B cell (primary cell): Measurements from ENCODE around the gene LYZ. TPM values are rescaled to one million over a fixed set of nuclear protein-coding genes. Genes with fewer than 3 reads are reported as not detected.

Experiments used
- ATAC-seq: fragments of 200-7000 bp; cut with Tn5 transposase; one replicate; pipeline ENCODE4 v1.10.0; 2021; ENCODE audit warnings: low read depth, mild to moderate bottlenecking, moderate number of reproducible peaks, moderate library complexity
- CTCF ChIA-PET: fragments of 350-600 bp; sonication (Branson Sonifier 250); formaldehyde crosslinking; loops from one replicate; lab custom pipeline; 2021; ENCODE audit warnings: antibody characterized with exemption, inconsistent platforms; lab: Charles Lee
- POLR2A ChIA-PET: fragments of 350-600 bp; sonication (Branson Sonifier 250); formaldehyde crosslinking; loops from one replicate; lab custom pipeline; 2021; ENCODE audit warnings: antibody characterized with exemption; lab: Charles Lee
- DNase-seq: peaks from one replicate; pipeline ENCODE4 v3.0.0; 2013
- H2AFZ ChIP-seq: 2 replicates; pipeline ENCODE4 v1.6.1; 2012; ENCODE audit warnings: mild to moderate bottlenecking, low read depth, low read length; ENCODE audit not compliant: insufficient read depth, poor library complexity, severe bottlenecking
- H3K27ac ChIP-seq, 2 donors: 1 replicate in 1 of 2; 2 replicates in 1 of 2; pipeline ENCODE4 v1.5.1; 2012 to 2013; ENCODE audit warnings: low read length in 2 of 2, mild to moderate bottlenecking in 2 of 2, moderate library complexity in 1 of 2
- H3K27me3 ChIP-seq, 4 experiments: fragments of 200-600 bp in 1 of 4; sonication (generic) in 1 of 4; replicated peaks in 1 of 4; 1 replicate in 2 of 4; 2 replicates in 2 of 4; pipeline versions ENCODE4 v1.6.1 to v1.7.0; 2013 to 2016; ENCODE audit warnings: low read length in 3 of 4, mild to moderate bottlenecking in 2 of 4, mixed read lengths in 1 of 4, moderate library complexity in 1 of 4; ENCODE audit not compliant: insufficient read depth in 4 of 4, control insufficient read depth in 3 of 4; ENCODE audit errors: control extremely low read depth in 1 of 4
- H3K36me3 ChIP-seq, 2 experiments: replicated peaks in 1 of 2; 1 replicate in 1 of 2; 2 replicates in 1 of 2; pipeline versions ENCODE4 v1.6.1 to v1.7.1; 2013; ENCODE audit warnings: low read length in 1 of 2; ENCODE audit not compliant: insufficient read depth in 2 of 2, control insufficient read depth in 1 of 2; ENCODE audit errors: control extremely low read depth in 1 of 2, extremely low read depth in 1 of 2
- H3K4me1 ChIP-seq, 2 donors: fragments of 200-600 bp in 1 of 2; sonication (generic) in 1 of 2; 1 replicate in 1 of 2; 2 replicates in 1 of 2; pipeline versions ENCODE4 v1.5.1 to v1.6.1; 2013 to 2017; ENCODE audit warnings: low read length in 2 of 2; ENCODE audit not compliant: control insufficient read depth in 2 of 2, insufficient read depth in 2 of 2
- H3K4me2 ChIP-seq: replicated peaks from 2 replicates; pipeline ENCODE3; 2012; ENCODE audit warnings: mild to moderate bottlenecking, low read depth, low read length; ENCODE audit not compliant: poor library complexity, severe bottlenecking
- H3K4me3 ChIP-seq, 5 experiments: fragments of 200-600 bp in 1 of 5; sonication (generic) in 1 of 5; 1 replicate in 3 of 5; 2 replicates in 2 of 5; pipeline versions ENCODE4 v1.5.1 to v1.7.0; 2011 to 2016; ENCODE audit warnings: low read length in 4 of 5, mild to moderate bottlenecking in 4 of 5, low read depth in 2 of 5, control low read depth in 1 of 5, moderate library complexity in 1 of 5; ENCODE audit not compliant: insufficient read depth in 1 of 5; ENCODE audit errors: control extremely low read depth in 1 of 5, extremely low read depth in 1 of 5
- H3K79me2 ChIP-seq: fragments of 200-600 bp; sonication (generic); one replicate; pipeline ENCODE4 v1.6.0; 2016; ENCODE audit warnings: low read length; ENCODE audit not compliant: control insufficient read depth, insufficient read depth
- H3K9ac ChIP-seq: fragments of 200-600 bp; sonication (generic); 2 replicates; pipeline ENCODE4 v1.6.1; 2017; ENCODE audit warnings: mild to moderate bottlenecking, low read length, moderate library complexity
- H3K9me3 ChIP-seq, 3 donors: one replicate each; pipeline versions ENCODE4 v1.6.1 to v1.7.1; 2013; ENCODE audit warnings: low read length in 2 of 3; ENCODE audit not compliant: control insufficient read depth in 2 of 3, insufficient read depth in 1 of 3; ENCODE audit errors: control extremely low read depth in 1 of 3
- H4K20me1 ChIP-seq: 2 replicates; pipeline ENCODE4 v1.6.0; 2012; ENCODE audit warnings: mild to moderate bottlenecking, low read length; ENCODE audit not compliant: insufficient read depth, control insufficient read depth, poor library complexity, severe bottlenecking
- H3K27ac Mint-ChIP-seq: one replicate; pipeline ENCODE4 v1.8.0; 2021; ENCODE audit warnings: mixed read lengths
- H3K27me3 Mint-ChIP-seq: one replicate; pipeline ENCODE4 v1.8.0; 2021; ENCODE audit warnings: mixed read lengths
- H3K4me1 Mint-ChIP-seq: one replicate; pipeline ENCODE4 v1.8.0; 2021; ENCODE audit warnings: mixed read lengths
- H3K4me3 Mint-ChIP-seq: one replicate; pipeline ENCODE4 v1.8.0; 2021; ENCODE audit warnings: mixed read lengths
- H3K9me3 Mint-ChIP-seq: one replicate; pipeline ENCODE4 v1.8.0; 2022; ENCODE audit warnings: mixed read lengths; ENCODE audit not compliant: insufficient read depth
- CTCF ChIP-seq: fragments of 200-600 bp; IDR thresholded peaks from one replicate; pipeline ENCODE4 v1.8.0; 2022; ENCODE audit warnings: antibody characterized with exemption, mild to moderate bottlenecking
- EZH2 ChIP-seq: IDR thresholded peaks from 2 replicates; pipeline ENCODE4 v1.6.1; 2012; ENCODE audit warnings: borderline replicate concordance, low read depth, mild to moderate bottlenecking, moderate library complexity, low read length; ENCODE audit not compliant: insufficient read depth, poor library complexity, severe bottlenecking
- WGBS: methylation state at CpG from one replicate; pipeline ENCODE4 v1.1.5; 2013; ENCODE audit warnings: missing lambda C conversion rate; ENCODE audit not compliant: insufficient coverage; 5-methylcytosine and 5-hydroxymethylcytosine counted together
- intact Hi-C: fragments of 100-400 bp; cut with micrococcal nuclease; formaldehyde crosslinking; loops from one replicate; pipeline ENCODE4 v1.10.0; 2022
- polyA plus RNA-seq: library from polyadenylated mRNA; depleted of rRNA; stranded (reverse); fragments of >200 nt; gene quantifications from 2 replicates; pipeline ENCODE4 v1.2.3, GENCODE V29; 2012
- total RNA-seq, 2 donors: library from RNA; stranded (reverse); fragments of 120-200 nt in 1 of 2; gene quantifications; 1 replicate in 1 of 2; 2 replicates in 1 of 2; pipeline versions ENCODE4 v1.2.3 to v1.2.4, GENCODE V29; 2013 to 2022

LYZ gene
- total and polyA plus RNA-seq, 2 donors (not counting 1 experiment from before 2014, with no cell fraction given), result 8.5 to 22.7 TPM

GRCh38 chr12:69318225-69318624, 30.0 kb upstream of the LYZ start:
- Histone ChIP-seq H3K36me3 (no peaks in the 10 kb centered on the region), H2AFZ (no peak overlapping the region), H3K9me3 (peaks cover 0 to 6% (median 0%) of the 10 kb centered on the region in 3 donors), H3K27ac (no peak overlapping the region), H3K4me2 (no peak overlapping the region), H3K79me2 (no peaks in the 10 kb centered on the region), H3K27me3 (no peaks in the 10 kb centered on the region), H3K4me1 (peaks cover 0 to 4% of the 10 kb centered on the region in 2 donors), H4K20me1 (no peaks in the 10 kb centered on the region), H3K4me3 (no peak overlapping the region), H3K9ac (no peak overlapping the region)
- ChIA-PET CTCF (no interaction called here), POLR2A (no interaction called here)
- Mint-ChIP-seq H3K4me1 (peaks cover 8% of the 10 kb centered on the region), H3K27ac (no peak overlapping the region), H3K9me3 (peaks cover 10% of the 10 kb centered on the region), H3K4me3 (no peak overlapping the region), H3K27me3 (peaks cover 7% of the 10 kb centered on the region)
- DNase-seq (no peak), ATAC-seq (no peak)
- intact Hi-C loops, result no loop called here
- no peak for TF ChIP-seq CTCF
- no peak for TF ChIP-seq EZH2
- 100% methylated on average over 1 of the region's 2 CpGs for WGBS

- 100% methylated on average over 1 of the region's 1 CpG for WGBS
Measured at GRCh38 chr12:69321351-69321750, 26.8 kb upstream of the LYZ start.

More at GRCh38 chr12:69321351-69321750, 26.8 kb upstream of the LYZ start:
- no peaks in the 10 kb centered on the region for H3K79me2 ChIP-seq
- no peak overlapping the region for H2AFZ ChIP-seq
- H3K9ac ChIP-seq, result no peak overlapping the region
- no peaks in the 10 kb centered on the region for H3K36me3 ChIP-seq
- ChIA-PET CTCF (interaction anchor here (2.5 kb wide), 1 partner anchor 30 kb away, joined by 7 read pairs; no protein-coding TSS in a partner anchor), POLR2A (no interaction called here)
- Mint-ChIP-seq H3K27me3 (peaks cover 8% of the 10 kb centered on the region), H3K4me1 (peaks cover 12% of the 10 kb centered on the region), H3K27ac (no peak overlapping the region), H3K9me3 (peaks cover 7% of the 10 kb centered on the region), H3K4me3 (no peak overlapping the region)
- no peak overlapping the region for H3K4me3 ChIP-seq
- H4K20me1 ChIP-seq, result no peaks in the 10 kb centered on the region
- ATAC-seq (no peak), DNase-seq (no peak)
- peaks cover 0 to 4% (median 0%) of the 10 kb centered on the region in 3 donors for H3K9me3 ChIP-seq
- H3K4me1 ChIP-seq, result peaks cover 4 to 8% of the 10 kb centered on the region in 2 donors
- H3K27me3 ChIP-seq, result no peaks in the 10 kb centered on the region
- no peak overlapping the region for H3K27ac ChIP-seq
- TF ChIP-seq EZH2 (no peak), CTCF (no peak)
- H3K4me2 ChIP-seq, result no peak overlapping the region
- intact Hi-C loops, result no loop called here
